Prostate gland (tissue), 2 donors: ENCODE data around the gene RORC.

Experiments
- POLR2AphosphoS5 ChIP-seq: sonication (generic); formaldehyde crosslinking; IDR thresholded peaks from one replicate; pipeline ENCODE4 v1.6.1; 2017; ENCODE audit warnings: antibody characterized with exemption
- TF ChIP-seq, protein P1 (sequence below), 4 experiments: fragments of 200-600 bp in 2 of 4; fragments of 450-650 bp in 2 of 4; sonication (generic) in 2 of 4; IDR thresholded peaks; 1 replicate in 3 of 4; 2 replicates in 1 of 4; pipeline ENCODE4 v1.5.1; 2016 to 2019; ENCODE audit warnings: antibody characterized with exemption in 4 of 4, mild to moderate bottlenecking in 2 of 4, moderate library complexity in 2 of 4

GRCh38 chr1:151809290-151809984, 22.2 kb downstream of the RORC start:
- TF ChIP-seq, protein P1, sequence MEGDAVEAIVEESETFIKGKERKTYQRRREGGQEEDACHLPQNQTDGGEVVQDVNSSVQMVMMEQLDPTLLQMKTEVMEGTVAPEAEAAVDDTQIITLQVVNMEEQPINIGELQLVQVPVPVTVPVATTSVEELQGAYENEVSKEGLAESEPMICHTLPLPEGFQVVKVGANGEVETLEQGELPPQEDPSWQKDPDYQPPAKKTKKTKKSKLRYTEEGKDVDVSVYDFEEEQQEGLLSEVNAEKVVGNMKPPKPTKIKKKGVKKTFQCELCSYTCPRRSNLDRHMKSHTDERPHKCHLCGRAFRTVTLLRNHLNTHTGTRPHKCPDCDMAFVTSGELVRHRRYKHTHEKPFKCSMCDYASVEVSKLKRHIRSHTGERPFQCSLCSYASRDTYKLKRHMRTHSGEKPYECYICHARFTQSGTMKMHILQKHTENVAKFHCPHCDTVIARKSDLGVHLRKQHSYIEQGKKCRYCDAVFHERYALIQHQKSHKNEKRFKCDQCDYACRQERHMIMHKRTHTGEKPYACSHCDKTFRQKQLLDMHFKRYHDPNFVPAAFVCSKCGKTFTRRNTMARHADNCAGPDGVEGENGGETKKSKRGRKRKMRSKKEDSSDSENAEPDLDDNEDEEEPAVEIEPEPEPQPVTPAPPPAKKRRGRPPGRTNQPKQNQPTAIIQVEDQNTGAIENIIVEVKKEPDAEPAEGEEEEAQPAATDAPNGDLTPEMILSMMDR (IDR thresholded peaks at IDR 0.05) = no peak
- TF ChIP-seq POLR2AphosphoS5 = no peak
